ENCODE data around the gene DZANK1. TPM values are rescaled to one million over a fixed set of nuclear protein-coding genes. Genes with fewer than 3 reads are reported as not detected.

DZANK1 gene
- total RNA-seq, 1 donor from 2014 or later: 1.9 TPM

GRCh38 chr20:18477218-18477617 lies 10.4 kb upstream of the DZANK1 start:
- H3K36me3 Mint-ChIP-seq (ENCODE audit: unreplicated experiment): peaks cover 28% of the 10 kb centered on the region

GRCh38 chr20:18466574-18466893 lies 296 bp downstream of the DZANK1 start:
- Mint-ChIP-seq H3K27me3 (ENCODE audit: unreplicated experiment) (no peaks in the 10 kb centered on the region), H3K4me1 (ENCODE audit: unreplicated experiment) (peaks cover 26% of the 10 kb centered on the region), H3K36me3 (ENCODE audit: unreplicated experiment) (no peaks in the 10 kb centered on the region), H3K9me3 (ENCODE audit: unreplicated experiment) (no peaks in the 10 kb centered on the region), H3K4me3 (ENCODE audit: unreplicated experiment) (peak overlapping the region; percentile 99), H3K27ac (ENCODE audit: unreplicated experiment) (peak overlapping the region; percentile 99)
- DNase-seq (ENCODE audit: extremely low spot score, unreplicated experiment): no peak
- no peak for TF ChIP-seq CTCF (IDR thresholded peaks at IDR 0.05)

More at GRCh38 chr20:18477218-18477617, 10.4 kb upstream of the DZANK1 start:
- no peak for DNase-seq (ENCODE audit: extremely low spot score, unreplicated experiment)
- no peak overlapping the region for H3K27ac Mint-ChIP-seq (ENCODE audit: unreplicated experiment)
- no peaks in the 10 kb centered on the region for H3K9me3 Mint-ChIP-seq (ENCODE audit: unreplicated experiment)
- H3K4me1 Mint-ChIP-seq (ENCODE audit: unreplicated experiment): no peaks in the 10 kb centered on the region
- H3K27me3 Mint-ChIP-seq (ENCODE audit: unreplicated experiment): no peaks in the 10 kb centered on the region
- no peak for TF ChIP-seq CTCF (IDR thresholded peaks at IDR 0.05)
- H3K4me3 Mint-ChIP-seq (ENCODE audit: unreplicated experiment): no peak overlapping the region

GRCh38 chr20:18465536-18466200 lies 1.2 kb downstream of the DZANK1 start:
- no peak for DNase-seq (ENCODE audit: extremely low spot score, unreplicated experiment)
- no peak overlapping the region for H3K27ac Mint-ChIP-seq (ENCODE audit: unreplicated experiment)
- H3K4me1 Mint-ChIP-seq (ENCODE audit: unreplicated experiment): peaks cover 26% of the 10 kb centered on the region
- no peaks in the 10 kb centered on the region for H3K36me3 Mint-ChIP-seq (ENCODE audit: unreplicated experiment)
- TF ChIP-seq CTCF (IDR thresholded peaks at IDR 0.05): no peak
- no peaks in the 10 kb centered on the region for H3K9me3 Mint-ChIP-seq (ENCODE audit: unreplicated experiment)
- H3K27me3 Mint-ChIP-seq (ENCODE audit: unreplicated experiment): no peaks in the 10 kb centered on the region
- peak overlapping the region; percentile 99 for H3K4me3 Mint-ChIP-seq (ENCODE audit: unreplicated experiment)

- Mint-ChIP-seq H3K9me3 (ENCODE audit: unreplicated experiment) (peaks cover 14% of the 10 kb centered on the region), H3K27me3 (ENCODE audit: unreplicated experiment) (no peaks in the 10 kb centered on the region), H3K4me1 (ENCODE audit: unreplicated experiment) (no peaks in the 10 kb centered on the region), H3K27ac (ENCODE audit: unreplicated experiment) (no peak overlapping the region), H3K36me3 (ENCODE audit: unreplicated experiment) (no peaks in the 10 kb centered on the region), H3K4me3 (ENCODE audit: unreplicated experiment) (no peak overlapping the region)
- no peak for DNase-seq (ENCODE audit: extremely low spot score, unreplicated experiment)
- TF ChIP-seq CTCF (IDR thresholded peaks at IDR 0.05): no peak
These were observed 10.2 kb downstream of the DZANK1 start for GRCh38 chr20:18456600-18456999.

- H3K4me3 Mint-ChIP-seq (ENCODE audit: unreplicated experiment): no peak overlapping the region
- no peak overlapping the region for H3K27ac Mint-ChIP-seq (ENCODE audit: unreplicated experiment)
- no peaks in the 10 kb centered on the region for H3K9me3 Mint-ChIP-seq (ENCODE audit: unreplicated experiment)
- DNase-seq (ENCODE audit: extremely low spot score, unreplicated experiment): no peak
- H3K36me3 Mint-ChIP-seq (ENCODE audit: unreplicated experiment): peaks cover 2% of the 10 kb centered on the region
- no peaks in the 10 kb centered on the region for H3K4me1 Mint-ChIP-seq (ENCODE audit: unreplicated experiment)
- TF ChIP-seq CTCF (IDR thresholded peaks at IDR 0.05): no peak
- no peaks in the 10 kb centered on the region for H3K27me3 Mint-ChIP-seq (ENCODE audit: unreplicated experiment)
These were observed 22.9 kb downstream of the DZANK1 start for GRCh38 chr20:18443886-18444285.
